A549 (cell line): ENCODE results near the gene SKAP1. TPM values are rescaled to one million over a fixed set of nuclear protein-coding genes. Genes with fewer than 3 reads are reported as not detected.

ENCODE experiments used
- ATAC-seq, 2 experiments: fragments of 200-7000 bp in 1 of 2; fragments of >200 bp in 1 of 2; cut with Nextera tagmentation in 1 of 2; cut with Tn5 transposase in 1 of 2; 3 replicates each; pipeline versions ENCODE4 v1.8.0 to v1.9.1; 2018 to 2020; ENCODE audit warnings: mild to moderate bottlenecking in 1 of 2, moderate library complexity in 1 of 2
- CTCF ChIA-PET: fragments of 300-600 bp; sonication (Branson Sonifier 250); formaldehyde crosslinking; extraction: SDS; loops from one replicate; lab custom pipeline; 2021; ENCODE audit warnings: antibody characterized with exemption, inconsistent platforms; lab: Yijun Ruan, JAX
- POLR2A ChIA-PET: fragments of 350-600 bp; formaldehyde crosslinking; extraction: SDS; loops from one replicate; lab custom pipeline; 2021; ENCODE audit warnings: antibody characterized with exemption, inconsistent platforms; lab: Yijun Ruan, JAX
- DNase-seq, 2 experiments: peaks; one replicate each; pipeline versions ENCODE4 v3.0.0 to v3.0.0-alpha.2; 2011 to 2016; ENCODE audit warnings: low read depth in 1 of 2, low spot score in 1 of 2
- FAIRE-seq: peaks from 2 replicates; lab custom pipeline; 2011; peaks lifted over from hg19 to GRCh38; lab: Jason Lieb, UNC
- H3K27ac ChIP-seq, 2 experiments: fragments of >200 bp; sonication (Bioruptor Twin); formaldehyde crosslinking; 3 replicates each; pipeline ENCODE4 v1.5.1; 2016 to 2017
- H3K4me1 ChIP-seq: fragments of >200 bp; sonication (Bioruptor Twin); formaldehyde crosslinking; 3 replicates; pipeline ENCODE4 v1.6.1; 2016
- H3K4me2 ChIP-seq: fragments of >200 bp; sonication (Bioruptor Twin); formaldehyde crosslinking; 3 replicates; pipeline ENCODE4 v1.6.1; 2016
- H3K4me3 ChIP-seq: fragments of >200 bp; sonication (Bioruptor Twin); formaldehyde crosslinking; 3 replicates; pipeline ENCODE4 v1.5.1; 2016
- H3K9me3 ChIP-seq: fragments of >200 bp; sonication (Bioruptor Twin); formaldehyde crosslinking; 3 replicates; pipeline ENCODE4 v1.6.1; 2016
- BHLHE40 ChIP-seq: IDR thresholded peaks from 2 replicates; pipeline ENCODE4 v1.6.1; 2012; ENCODE audit warnings: low read depth, low read length, inconsistent platforms
- EHF ChIP-seq: fragments of 250-450 bp; sonication (Bioruptor Pico); IDR thresholded peaks from 2 replicates; pipeline ENCODE4 v1.5.0; 2020; ENCODE audit warnings: mild to moderate bottlenecking
- FOXS1 ChIP-seq: fragments of 250-450 bp; sonication (Bioruptor Pico); IDR thresholded peaks from 2 replicates; pipeline ENCODE4 v1.5.0; 2020; ENCODE audit warnings: mild to moderate bottlenecking, moderate library complexity
- HMGXB4 ChIP-seq: fragments of 250-450 bp; sonication (Bioruptor Pico); IDR thresholded peaks from 2 replicates; pipeline ENCODE4 v1.5.0; 2021; ENCODE audit warnings: mild to moderate bottlenecking, moderate library complexity, borderline replicate concordance
- MAX ChIP-seq: IDR thresholded peaks from 2 replicates; pipeline ENCODE4 v1.6.1; 2012
- MYC ChIP-seq: IDR thresholded peaks from 2 replicates; pipeline ENCODE4 v1.6.1; 2012; ENCODE audit warnings: mild to moderate bottlenecking, inconsistent platforms, low read length, improper control_type of control experiment, borderline replicate concordance
- NFE2L2 ChIP-seq: fragments of 150-350 bp; conservative IDR thresholded peaks from 2 replicates; pipeline ENCODE4 v1.6.1; 2014; ENCODE audit warnings: low read length
- RAD21 ChIP-seq, 2 experiments: fragments of >200 bp in 1 of 2; sonication (Bioruptor Twin) in 1 of 2; formaldehyde crosslinking in 1 of 2; IDR thresholded peaks in 1 of 2; conservative IDR thresholded peaks in 1 of 2; 2 replicates in 1 of 2; 3 replicates in 1 of 2; pipeline ENCODE4 v1.6.1; 2012 to 2018; ENCODE audit warnings: inconsistent platforms in 1 of 2
- RCOR1 ChIP-seq: fragments of 150-350 bp; IDR thresholded peaks from 2 replicates; pipeline ENCODE4 v1.6.1; 2014; ENCODE audit warnings: antibody characterized with exemption, low read length, low read depth
- SMC3 ChIP-seq: fragments of >200 bp; sonication (Bioruptor Twin); formaldehyde crosslinking; IDR thresholded peaks from 3 replicates; pipeline ENCODE4 v1.6.1; 2018; ENCODE audit warnings: inconsistent platforms
- TFCP2L1 ChIP-seq: fragments of 250-450 bp; sonication (Bioruptor Pico); IDR thresholded peaks from 2 replicates; pipeline ENCODE4 v1.5.0; 2021; ENCODE audit warnings: mild to moderate bottlenecking
- TP53 ChIP-seq: fragments of 250-450 bp; sonication (Bioruptor Pico); IDR thresholded peaks from 2 replicates; pipeline ENCODE4 v1.5.0; 2021; ENCODE audit warnings: mild to moderate bottlenecking, moderate library complexity
- USF2 ChIP-seq: fragments of 450-650 bp; IDR thresholded peaks from 2 replicates; pipeline ENCODE4 v1.6.1; 2014; ENCODE audit warnings: antibody characterized with exemption
- ZFP36 ChIP-seq: fragments of 450-650 bp; IDR thresholded peaks from 2 replicates; pipeline ENCODE4 v1.6.1; 2014; ENCODE audit warnings: borderline replicate concordance; ENCODE audit not compliant: partially characterized antibody
- WGBS: methylation state at CpG from one replicate; pipeline ENCODE4 v1.1.6; 2017; ENCODE audit errors: missing lambda C conversion rate; 5-methylcytosine and 5-hydroxymethylcytosine counted together
- polyA plus RNA-seq, 4 experiments: library from polyadenylated mRNA; depleted of rRNA in 3 of 4; stranded (reverse); fragments of >200 nt; fragmentation: RNase III in 1 of 4; extraction: RNeasy Plus Mini Kit Qiagen cat#74134 plus additional on column Dnase treatment in 1 of 4; gene quantifications; 2 replicates in 3 of 4; 3 replicates in 1 of 4; pipeline ENCODE4 v1.2.3, GENCODE V29; 2011 to 2017

Gene SKAP1
- polyA plus RNA-seq, 2 of the 4 experiments (the other 2 are of a cell fraction), result 0.14 to 0.78 TPM

- TF ChIP-seq USF2, result no peak
- TF ChIP-seq BHLHE40, result no peak
- TF ChIP-seq SMC3, result no peak
- TF ChIP-seq FOXS1 (CRISPR knock-in tag), result no peak
- TF ChIP-seq NFE2L2, result no peak
- no peak for TF ChIP-seq TFCP2L1 (CRISPR knock-in tag)
- TF ChIP-seq EHF (CRISPR knock-in tag), result no peak
- TF ChIP-seq ZFP36, result no peak
- TF ChIP-seq, all 56 proteins: peak for 0
These were observed 135.1 kb downstream of the SKAP1 start (continued) for GRCh38 chr17:48294806-48295361.

- peak in 1 of 2 experiments; percentile 50; a peak in 3 of 6 replicates for ATAC-seq
- WGBS, result 69% methylated on average over 12 of the region's 12 CpGs
These were observed 135.8 kb downstream of the SKAP1 start for GRCh38 chr17:48294020-48294805.

GRCh38 chr17:48293319-48294019 is 136.5 kb downstream of the SKAP1 start:
- FAIRE-seq (peak; percentile 72), ATAC-seq (peak in 1 of 2 experiments; percentile 33; a peak in 2 of 6 replicates), DNase-seq (no peak)
- Histone ChIP-seq H3K27ac (no peak overlapping the region), H3K9me3 (no peaks in the 10 kb centered on the region), H3K4me1 (peaks cover 30% of the 10 kb centered on the region), H3K4me2 (no peak overlapping the region), H3K4me3 (no peak overlapping the region)
- ChIA-PET POLR2A (interaction anchor here (1.7 kb wide), 1 partner anchor 29 kb away, joined by 4 read pairs; no protein-coding TSS in a partner anchor), CTCF (interaction anchor here (0.5 to 3.1 kb wide), 10 partner anchors 11 to 385 kb away, joined by 3 to 20 read pairs (median 4); partner anchors contain the start of gene HOXB5)
- TF ChIP-seq MAX, result 0 out of 2 replicates have a peak, but pooled peaks have one; percentile 19
- no peak for TF ChIP-seq MYC
- no peak for TF ChIP-seq HMGXB4 (CRISPR knock-in tag)
- TF ChIP-seq RCOR1, result no peak
- 62% methylated on average over 9 of the region's 9 CpGs for WGBS

More at GRCh38 chr17:48294020-48294805, 135.8 kb downstream of the SKAP1 start:
- H3K4me3 ChIP-seq, result no peak overlapping the region
- CTCF ChIA-PET, result interaction anchor here (0.5 to 3.1 kb wide), 11 partner anchors 10 to 384 kb away, joined by 3 to 20 read pairs (median 4); partner anchors contain the start of gene HOXB5
- H3K27ac ChIP-seq, result no peak overlapping the region; a peak in 1 of 6 replicates
- TF ChIP-seq RAD21 (conservative IDR thresholded peaks at IDR 0.05 in 1 of 2, IDR thresholded peaks at IDR 0.05 in 1 of 2) (peak in 1 of 2 experiments; percentile 22; a peak in 1 of 5 replicates), BHLHE40 (no peak), TP53 (CRISPR knock-in tag) (no peak)
- TF ChIP-seq, all 56 proteins: peak for 1
- peaks cover 30% of the 10 kb centered on the region for H3K4me1 ChIP-seq
- no peaks in the 10 kb centered on the region for H3K9me3 ChIP-seq
- peak in 1 of 2 experiments; percentile 18 for DNase-seq
- H3K4me2 ChIP-seq, result no peak overlapping the region
- no peak for FAIRE-seq
- POLR2A ChIA-PET, result interaction anchor here (1.7 kb wide), 1 partner anchor 29 kb away, joined by 4 read pairs; no protein-coding TSS in a partner anchor
